IMR-90 (cell line): ENCODE measurements around the gene SAMSN1.

Source experiments
- CTCF ChIP-seq: conservative IDR thresholded peaks from 2 replicates; pipeline ENCODE4 v1.5.1; 2012; ENCODE audit warnings: mild to moderate bottlenecking, low read depth, low read length, improper control_type of control experiment
- FOS ChIP-seq: fragments of 150-350 bp; IDR thresholded peaks from 2 replicates; pipeline ENCODE4 v1.6.1; 2016; ENCODE audit warnings: low read depth, low read length
- MAFK ChIP-seq: IDR thresholded peaks from 2 replicates; pipeline ENCODE4 v1.6.1; 2012; ENCODE audit warnings: low read depth, low read length, improper control_type of control experiment
- MXI1 ChIP-seq: IDR thresholded peaks from 2 replicates; pipeline ENCODE4 v1.6.1; 2012; ENCODE audit warnings: low read depth, mild to moderate bottlenecking, low read length, moderate library complexity, borderline replicate concordance
- POLR2A ChIP-seq: IDR thresholded peaks from 2 replicates; pipeline ENCODE4 v1.6.1; 2012; ENCODE audit warnings: mild to moderate bottlenecking, low read depth, low read length
- RCOR1 ChIP-seq: IDR thresholded peaks from 2 replicates; pipeline ENCODE4 v1.6.1; 2012; ENCODE audit warnings: mild to moderate bottlenecking, low read length, improper control_type of control experiment; ENCODE audit not compliant: insufficient replicate concordance
- RFX5 ChIP-seq: IDR thresholded peaks from 2 replicates; pipeline ENCODE4 v1.8.0; 2012; ENCODE audit warnings: low read depth, mild to moderate bottlenecking, low read length, moderate library complexity

GRCh38 chr21:14589855-14590563, 43.9 kb upstream of the SAMSN1 start:
- no peak for TF ChIP-seq RCOR1
- TF ChIP-seq POLR2A, result no peak
- no peak for TF ChIP-seq CTCF
- TF ChIP-seq MAFK, result no peak
- no peak for TF ChIP-seq FOS
- TF ChIP-seq MXI1, result no peak
- TF ChIP-seq RFX5, result no peak
